ENCODE results near the gene CAMK2A.

DNA sequence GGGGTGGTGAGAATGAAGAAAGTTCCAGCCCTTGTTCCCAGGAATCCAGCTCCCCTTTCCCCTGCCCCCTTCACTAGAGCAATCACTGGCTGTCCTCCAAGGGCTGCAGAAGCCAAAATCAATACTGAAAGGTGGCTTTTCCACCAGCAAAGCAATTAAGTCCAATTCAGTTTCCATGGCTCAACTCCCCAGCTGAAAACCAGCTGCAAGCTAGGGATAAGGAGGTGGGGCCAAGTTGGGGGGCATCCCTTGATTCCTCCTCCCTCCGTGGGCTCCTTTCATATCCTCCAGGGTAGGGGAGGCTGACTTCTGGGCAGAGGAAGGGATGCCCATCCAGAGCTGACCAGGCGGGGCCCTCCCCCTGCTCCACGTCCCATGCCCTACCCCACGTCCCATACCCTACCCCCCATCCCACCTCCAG, 22.7 kb downstream of the CAMK2A start:
- TF ChIP-seq POLR2AphosphoS5 (IDR thresholded peaks at IDR 0.05; ENCODE audit: low read depth, low read length) (no peak), REST (IDR thresholded peaks at IDR 0.05; ENCODE audit: insufficient read depth in 1 of 2, low read depth in 2 of 2, low read length in 2 of 2) (no peak), SIN3A (IDR thresholded peaks at IDR 0.05; ENCODE audit: borderline replicate concordance, insufficient read depth, low read length) (no peak)

Measured in PFSK-1 (cell line).